NCI-H1694 treated with DMSO at 0.1 percent for 48 hours (cell line): ENCODE data around the gene SYT7.

Source experiments
- DNase-seq: peaks from one replicate; lab custom pipeline; 2025; lab: John Stamatoyannopoulos, UW

SYT7 gene

GRCh38 chr11:61609000-61609979, 28.4 kb upstream of the SYT7 start:
- DNase-seq, result no peak

- DNase-seq, result no peak
Measured at GRCh38 chr11:61607920-61608599, 27.2 kb upstream of the SYT7 start.

DNA sequence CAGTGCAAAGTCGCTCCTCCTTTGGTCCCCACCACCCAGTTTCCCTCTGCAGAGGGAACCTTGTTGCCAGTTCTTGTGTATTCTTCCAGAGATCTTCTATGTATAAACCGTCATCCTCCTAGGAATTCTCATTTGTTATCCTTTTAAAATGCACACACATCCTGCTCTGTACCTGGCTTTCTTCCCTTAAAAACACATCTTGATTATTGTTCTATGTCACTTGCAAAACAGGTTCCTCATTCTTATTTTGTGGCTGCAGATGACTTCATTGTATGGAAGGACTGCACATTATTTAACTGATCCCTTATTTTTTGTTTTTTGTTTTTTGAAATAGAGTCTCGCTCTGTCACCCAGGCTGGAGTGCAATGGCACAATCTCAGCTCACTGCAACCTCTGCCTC, 26.6 kb upstream of the SYT7 start:
- no peak for DNase-seq

- DNase-seq, result no peak
Measured at GRCh38 chr11:61603667-61604066, 22.8 kb upstream of the SYT7 start.

DNA sequence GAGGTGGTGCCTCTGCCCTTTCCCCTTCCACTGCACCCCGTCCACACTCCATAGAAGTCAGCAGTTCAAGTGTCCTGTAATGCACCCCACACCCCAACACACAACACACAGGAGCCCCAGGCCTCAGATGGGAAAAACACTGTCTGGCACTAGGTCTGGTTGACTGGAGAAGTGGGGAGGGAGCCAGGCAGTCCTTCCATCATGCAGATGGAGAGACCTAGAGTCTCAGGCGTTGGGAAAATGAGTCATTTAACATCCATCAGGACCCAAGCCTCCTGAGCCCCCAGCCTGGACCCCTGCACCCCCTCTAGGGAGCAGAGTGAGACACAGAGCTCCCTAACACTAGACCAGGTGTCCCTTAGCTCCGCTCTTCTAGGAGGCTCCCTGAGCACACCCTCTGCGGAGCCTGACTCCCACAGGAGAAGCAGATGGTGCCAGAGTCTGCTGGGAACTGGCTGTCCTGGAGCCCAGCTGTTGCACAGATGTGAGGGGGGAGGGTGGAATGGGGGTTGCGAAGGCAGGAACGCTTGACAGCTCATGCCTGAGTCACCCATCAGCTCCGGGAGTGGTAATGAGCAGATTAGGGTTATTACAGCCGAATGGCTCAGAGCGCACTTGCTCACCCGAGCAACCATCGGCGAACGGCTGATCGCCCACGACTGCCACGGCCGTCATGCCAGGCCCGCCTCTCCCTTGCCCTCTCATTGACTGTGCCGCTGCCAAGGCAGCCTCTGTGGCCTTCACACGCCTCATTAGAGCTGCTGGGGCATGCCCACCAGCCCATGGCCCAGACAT, 22.1 kb upstream of the SYT7 start:
- peak; percentile 94 for DNase-seq

GRCh38 chr11:61601512-61601911, 20.6 kb upstream of the SYT7 start:
- no peak for DNase-seq

DNA sequence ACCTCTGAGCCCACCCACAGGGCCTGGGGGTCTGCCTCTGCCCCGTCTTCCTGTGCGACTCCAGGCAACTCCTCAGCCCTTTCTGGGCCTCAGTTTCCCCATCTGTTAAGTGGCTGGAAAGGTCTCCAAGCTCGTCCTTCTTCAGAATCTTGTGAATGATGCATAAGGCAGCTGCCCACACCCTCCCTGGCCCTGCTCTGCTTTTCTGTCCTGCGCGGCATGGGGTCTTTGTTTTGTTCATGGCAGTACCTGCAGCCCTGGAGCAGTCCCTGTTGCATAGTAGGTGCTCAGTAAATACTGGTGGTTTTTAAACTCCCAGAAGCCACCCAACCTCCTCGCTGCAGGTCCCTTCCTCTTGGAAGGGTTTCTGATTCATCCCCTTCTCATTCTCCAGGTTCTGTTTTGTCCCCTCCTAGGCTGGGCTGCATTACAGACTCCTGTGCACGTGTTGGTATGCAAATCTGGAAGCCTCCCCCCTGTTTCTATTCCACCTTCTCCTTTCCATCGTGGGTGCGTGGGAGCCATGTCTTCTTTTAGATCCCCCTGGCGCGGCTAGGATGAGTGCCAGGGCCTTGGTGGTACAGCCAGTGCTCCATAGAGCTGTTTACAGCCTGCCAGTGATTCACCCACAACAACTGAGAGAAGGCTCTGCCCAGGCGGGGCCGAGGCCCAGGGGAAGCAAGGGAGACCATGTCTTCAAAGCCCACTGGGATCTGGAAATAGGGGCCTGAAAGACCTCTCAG, 19.3 kb upstream of the SYT7 start:
- no peak for DNase-seq

- DNase-seq, result no peak
Measured at GRCh38 chr11:61598886-61599868, 18.3 kb upstream of the SYT7 start.

DNA sequence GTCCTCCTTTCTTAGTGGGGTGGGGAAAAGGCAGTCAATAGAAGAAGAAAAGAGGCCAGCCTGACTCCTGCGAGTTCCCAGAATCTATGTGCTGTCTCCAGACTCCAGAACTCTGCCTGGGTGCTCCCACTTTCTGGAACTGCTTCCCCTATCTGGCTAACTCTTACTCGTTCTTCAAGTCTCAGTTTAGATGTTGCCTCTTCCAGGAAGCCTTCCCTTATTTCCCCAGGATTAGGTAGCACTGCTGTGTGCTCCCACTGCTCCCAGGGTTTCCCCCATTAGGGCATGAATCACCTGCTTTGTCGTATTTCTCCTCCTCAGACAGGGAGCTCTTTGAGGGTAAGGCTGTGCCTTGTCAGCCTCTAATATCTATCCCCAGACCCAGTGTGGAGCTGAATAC, 17.5 kb upstream of the SYT7 start:
- DNase-seq, result no peak

DNA sequence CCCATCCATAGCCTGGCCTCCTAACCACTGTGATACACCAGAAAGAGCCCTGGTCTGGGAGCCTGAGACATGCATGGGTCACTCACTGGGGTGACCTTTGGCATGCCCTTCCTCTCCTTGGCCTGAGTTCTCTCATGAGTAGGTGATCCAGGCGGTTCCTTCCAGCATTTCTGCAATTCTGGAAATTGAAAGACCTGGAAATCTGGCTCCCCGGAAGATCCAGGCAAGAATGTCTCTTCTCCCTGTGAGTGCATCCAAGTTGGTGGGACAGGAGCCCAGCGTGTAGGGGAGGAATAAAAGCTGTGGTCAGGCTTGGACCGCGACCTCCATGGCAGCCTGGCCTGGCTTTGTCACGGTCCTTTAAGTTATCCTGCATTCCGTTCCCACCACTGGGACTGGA, 16.1 kb upstream of the SYT7 start:
- DNase-seq, result no peak

GRCh38 chr11:61596542-61596941, 15.7 kb upstream of the SYT7 start:
- no peak for DNase-seq

DNA sequence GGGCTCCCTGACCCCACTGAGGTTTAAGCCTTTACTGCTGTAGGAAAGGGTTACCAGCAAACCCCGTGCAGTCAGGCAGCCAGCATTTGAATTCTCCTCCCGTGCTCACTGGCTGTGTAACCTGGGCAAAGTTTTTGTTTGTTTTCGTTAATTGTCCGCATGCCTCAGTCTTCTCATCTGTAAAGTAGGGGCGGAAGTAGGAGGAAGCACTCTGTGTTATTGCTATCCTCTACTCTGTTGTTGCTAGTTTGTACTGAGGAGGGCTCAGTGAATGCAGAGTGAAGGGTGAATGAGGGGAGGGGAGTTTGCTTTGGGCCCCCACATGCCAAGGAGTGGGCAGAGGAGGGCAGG, 14.0 kb upstream of the SYT7 start:
- no peak for DNase-seq

DNA sequence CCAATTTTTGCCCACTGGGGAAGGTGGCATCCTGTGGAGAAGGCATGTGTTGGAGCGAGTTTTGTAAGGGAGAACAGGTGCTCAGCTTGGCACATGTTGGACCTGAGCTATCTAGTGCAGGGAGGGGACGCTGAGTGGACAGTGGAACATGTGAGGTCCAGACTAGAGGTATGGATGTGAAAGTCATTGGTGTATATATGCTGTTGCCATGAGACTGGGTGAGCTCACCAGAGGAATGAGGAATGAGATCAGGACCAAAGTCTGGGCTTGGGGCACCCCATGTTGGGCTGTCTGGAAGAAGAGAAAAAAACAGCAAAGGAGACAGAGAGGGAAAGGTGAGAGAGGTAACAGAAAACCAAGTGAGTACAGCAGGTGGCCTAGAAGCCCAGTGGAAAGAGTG, 12.3 kb upstream of the SYT7 start:
- DNase-seq, result no peak

DNA sequence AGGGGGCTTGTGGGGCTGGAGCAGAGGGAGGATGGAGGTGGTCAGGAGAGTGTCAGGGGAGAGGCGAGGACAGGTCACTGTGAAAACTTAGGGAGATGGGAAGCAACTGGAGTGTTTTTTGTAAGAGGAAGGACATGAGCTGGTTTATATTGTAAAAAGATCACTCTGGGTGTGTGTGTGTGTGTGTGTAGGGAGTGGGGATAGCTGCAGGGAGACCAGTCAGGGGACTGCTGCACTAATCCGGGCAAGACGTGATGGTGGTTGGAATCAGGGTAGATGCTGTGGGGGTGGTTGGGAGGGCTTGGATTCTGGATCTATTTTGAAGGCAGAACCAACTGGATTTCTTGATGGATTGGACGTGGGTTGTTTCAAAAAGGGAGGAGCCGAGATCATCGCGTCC, 11.3 kb upstream of the SYT7 start:
- no peak for DNase-seq

DNA sequence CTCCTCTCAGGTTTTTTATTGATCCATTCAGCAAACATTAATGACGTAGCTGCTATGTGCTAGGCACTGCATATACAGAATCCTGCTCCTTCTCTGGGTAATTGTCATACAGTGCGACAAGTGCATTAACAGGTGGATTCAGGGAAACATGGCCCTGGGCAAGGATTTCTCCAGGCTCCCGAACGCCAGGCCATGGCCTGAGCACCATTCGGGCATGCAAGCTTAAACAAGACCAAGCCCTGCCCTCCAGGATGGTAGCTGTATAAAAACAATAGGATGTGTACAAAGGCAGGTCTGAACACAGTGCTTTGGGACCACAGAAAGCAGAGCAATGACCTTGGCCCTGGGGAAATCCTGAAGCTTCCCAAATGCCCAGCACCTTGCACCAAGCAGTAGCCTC, 9.1 kb upstream of the SYT7 start:
- DNase-seq, result no peak

DNA sequence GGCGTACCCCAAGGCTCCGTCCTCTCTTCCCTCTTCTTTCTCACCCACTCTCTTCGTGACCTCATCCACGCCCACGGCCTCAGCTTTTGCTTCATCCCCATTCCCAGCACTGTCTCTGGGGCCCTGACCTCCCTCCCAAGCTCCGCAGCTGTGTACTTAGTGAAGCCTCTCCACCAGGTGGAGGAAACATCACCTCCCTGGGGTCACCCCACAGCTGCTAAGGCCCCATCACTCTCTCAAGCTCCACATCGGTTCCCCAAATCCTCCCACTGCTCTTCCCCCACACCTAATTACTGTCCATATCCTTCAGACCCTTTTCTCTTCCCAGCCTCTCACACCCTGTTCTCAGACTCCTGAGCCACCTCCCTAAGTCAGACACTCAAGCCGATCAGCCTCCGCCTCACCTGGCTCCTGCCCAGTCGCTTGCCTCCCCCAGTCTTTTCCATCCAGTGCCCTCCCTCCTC, 7.9 kb upstream of the SYT7 start:
- DNase-seq, result no peak

DNA sequence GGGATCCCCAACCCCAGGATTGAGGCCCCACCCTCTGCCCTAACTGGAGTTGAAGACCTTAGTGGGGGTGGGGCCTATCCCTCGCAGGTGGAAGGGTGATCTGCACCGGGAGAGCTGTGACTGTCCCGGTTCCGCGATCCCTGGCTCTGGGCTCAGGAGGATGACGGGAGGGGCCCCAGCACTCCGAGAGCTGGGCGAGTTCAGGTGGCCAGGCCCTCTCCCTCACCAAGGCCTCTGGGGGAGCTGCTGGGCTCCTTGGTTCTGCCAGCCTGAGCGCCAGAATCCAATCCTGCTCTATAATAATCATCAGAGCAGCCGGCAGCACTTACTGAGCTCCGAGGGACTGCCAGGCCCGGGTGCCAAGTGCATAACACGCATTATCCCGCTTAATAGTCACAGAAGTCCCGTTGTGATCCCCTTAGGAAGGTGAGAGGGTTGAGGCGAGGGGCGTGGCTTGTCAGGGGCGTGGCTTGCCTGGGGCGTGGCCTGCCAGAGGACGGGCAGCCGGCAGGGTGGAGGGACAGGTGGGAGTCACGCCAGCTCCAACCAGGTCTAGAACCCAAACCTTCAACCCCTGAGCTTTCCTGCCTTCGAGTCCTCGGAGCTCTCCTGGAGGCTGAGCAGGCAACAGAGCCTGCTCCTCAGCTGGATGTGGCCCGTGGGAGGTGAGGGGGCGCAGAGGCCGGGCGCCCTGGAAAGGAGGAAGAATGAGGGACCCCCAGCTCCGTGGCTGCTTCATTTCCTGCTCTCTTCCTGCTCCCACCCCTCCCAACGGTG, 7.3 kb upstream of the SYT7 start:
- DNase-seq, result peak; percentile 12

DNA sequence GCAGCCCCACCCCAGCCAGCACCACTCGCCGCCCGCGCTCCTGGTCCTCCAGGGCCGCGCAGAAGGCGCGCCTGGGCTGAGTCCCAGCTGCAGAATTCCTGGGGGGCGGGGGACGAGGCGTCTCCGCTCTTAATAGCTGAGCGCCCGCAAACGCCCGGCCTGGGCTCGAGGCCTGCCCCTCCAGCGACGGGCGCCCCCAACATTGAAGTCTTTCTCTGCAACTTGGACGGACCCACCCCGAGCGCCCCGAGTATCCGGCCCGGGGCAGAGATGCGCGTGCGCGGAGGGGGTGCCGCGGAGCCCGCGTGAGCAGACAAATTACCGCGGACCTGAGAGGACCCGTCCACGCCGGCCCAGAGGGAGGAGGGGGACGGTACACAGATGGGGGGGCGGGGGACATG, 6.7 kb upstream of the SYT7 start:
- DNase-seq, result no peak

- no peak for DNase-seq
Measured at GRCh38 chr11:61586792-61587430, 6.0 kb upstream of the SYT7 start.
